ENCODE data around the gene RANBP10.

DNA sequence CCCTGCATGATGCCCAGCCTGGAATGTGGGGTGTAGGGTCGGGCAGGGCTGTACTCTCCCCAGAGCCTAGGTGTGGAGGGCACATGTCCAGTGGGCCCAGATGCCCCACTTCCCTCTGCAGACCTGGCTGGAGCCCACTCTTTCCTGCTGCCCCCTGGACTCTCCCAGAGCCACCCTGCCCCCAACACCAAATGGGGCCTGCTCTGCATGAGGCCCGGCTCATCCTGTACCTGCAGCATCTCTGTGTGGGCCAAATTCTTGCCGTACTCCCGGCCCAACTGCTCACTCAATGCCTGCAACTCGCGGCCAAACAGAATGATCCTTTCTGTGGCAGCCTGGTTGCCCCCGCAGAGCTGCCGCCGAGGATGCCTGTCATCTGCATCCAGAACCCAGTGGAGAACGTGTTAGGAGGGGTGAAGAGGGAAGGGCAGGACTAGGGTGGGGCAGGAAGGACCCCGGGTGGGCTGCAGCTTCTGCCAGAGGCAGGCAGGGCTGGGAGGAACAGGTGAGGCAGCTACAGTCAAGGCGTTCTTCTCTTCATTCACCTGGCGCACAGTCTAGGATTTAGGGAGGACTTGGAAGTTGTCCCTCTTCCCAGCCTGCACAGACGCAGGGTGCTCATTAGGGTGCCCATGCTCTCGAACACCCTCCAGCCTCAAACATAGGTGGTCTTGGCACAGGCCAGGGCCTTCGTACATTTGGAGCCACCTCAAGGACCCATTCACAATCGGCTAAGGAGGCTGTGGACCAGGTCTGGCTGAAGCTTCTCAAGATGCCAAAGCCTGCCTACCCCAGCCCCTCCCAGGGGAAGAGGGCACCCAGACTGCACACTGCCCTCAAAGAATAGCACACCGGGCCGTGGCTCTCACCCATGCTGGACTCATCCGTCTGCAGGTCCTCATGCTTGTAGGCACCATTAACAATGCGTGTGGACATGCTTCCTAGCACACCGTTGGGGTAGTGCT is 78.6 kb downstream of the RANBP10 start:
- TF ChIP-seq, protein P1, sequence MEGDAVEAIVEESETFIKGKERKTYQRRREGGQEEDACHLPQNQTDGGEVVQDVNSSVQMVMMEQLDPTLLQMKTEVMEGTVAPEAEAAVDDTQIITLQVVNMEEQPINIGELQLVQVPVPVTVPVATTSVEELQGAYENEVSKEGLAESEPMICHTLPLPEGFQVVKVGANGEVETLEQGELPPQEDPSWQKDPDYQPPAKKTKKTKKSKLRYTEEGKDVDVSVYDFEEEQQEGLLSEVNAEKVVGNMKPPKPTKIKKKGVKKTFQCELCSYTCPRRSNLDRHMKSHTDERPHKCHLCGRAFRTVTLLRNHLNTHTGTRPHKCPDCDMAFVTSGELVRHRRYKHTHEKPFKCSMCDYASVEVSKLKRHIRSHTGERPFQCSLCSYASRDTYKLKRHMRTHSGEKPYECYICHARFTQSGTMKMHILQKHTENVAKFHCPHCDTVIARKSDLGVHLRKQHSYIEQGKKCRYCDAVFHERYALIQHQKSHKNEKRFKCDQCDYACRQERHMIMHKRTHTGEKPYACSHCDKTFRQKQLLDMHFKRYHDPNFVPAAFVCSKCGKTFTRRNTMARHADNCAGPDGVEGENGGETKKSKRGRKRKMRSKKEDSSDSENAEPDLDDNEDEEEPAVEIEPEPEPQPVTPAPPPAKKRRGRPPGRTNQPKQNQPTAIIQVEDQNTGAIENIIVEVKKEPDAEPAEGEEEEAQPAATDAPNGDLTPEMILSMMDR (IDR thresholded peaks at IDR 0.05), result no peak
- TF ChIP-seq POLR2AphosphoS5 (IDR thresholded peaks at IDR 0.05), result no peak
- TF ChIP-seq EP300 (IDR thresholded peaks at IDR 0.05), result no peak
